ENCODE measurements around the gene SCIN.
A peak's percentile ranks its signal among the peaks of the same experiment; 100 is the strongest.
"Not testable (repeated sequence)": the region's sequence is repeated elsewhere in the genome, so short reads cannot be mapped to it uniquely, and the experiment has no call there.

SCIN gene

GRCh38 chr7:12688485-12689170 is 118.1 kb downstream of the SCIN start:
- not testable (repeated sequence) for DNase-seq (ENCODE audit: low read depth)

GRCh38 chr7:12689451-12689850 is 118.9 kb downstream of the SCIN start:
- DNase-seq (ENCODE audit: low read depth), result no peak

GRCh38 chr7:12690041-12690878 is 119.7 kb downstream of the SCIN start:
- no peak for DNase-seq (ENCODE audit: low read depth)

GRCh38 chr7:12691388-12691787 is 120.9 kb downstream of the SCIN start:
- not testable (repeated sequence) for DNase-seq (ENCODE audit: low read depth)

GRCh38 chr7:12692035-12692434 is 121.5 kb downstream of the SCIN start:
- no peak for DNase-seq (ENCODE audit: low read depth)

GRCh38 chr7:12692479-12693259 is 122.1 kb downstream of the SCIN start:
- no peak for DNase-seq (ENCODE audit: low read depth)

GRCh38 chr7:12694817-12695216 is 124.3 kb downstream of the SCIN start:
- no peak for DNase-seq (ENCODE audit: low read depth)

GRCh38 chr7:12695965-12696364 is 125.4 kb downstream of the SCIN start:
- DNase-seq (ENCODE audit: low read depth), result no peak

GRCh38 chr7:12699299-12699698 is 128.8 kb downstream of the SCIN start:
- DNase-seq (ENCODE audit: low read depth), result no peak

GRCh38 chr7:12701433-12701832 is 130.9 kb downstream of the SCIN start:
- no peak for DNase-seq (ENCODE audit: low read depth)

- peak; percentile 26 for DNase-seq (ENCODE audit: low read depth)
Observed at GRCh38 chr7:12703881-12704280, 133.4 kb downstream of the SCIN start.

GRCh38 chr7:12705878-12706277 is 135.4 kb downstream of the SCIN start:
- no peak for DNase-seq (ENCODE audit: low read depth)

GRCh38 chr7:12706900-12707536 is 136.5 kb downstream of the SCIN start:
- peak; percentile 45 for DNase-seq (ENCODE audit: low read depth)

GRCh38 chr7:12708314-12708713 is 137.8 kb downstream of the SCIN start:
- DNase-seq (ENCODE audit: low read depth), result no peak

Measured in fibroblast of gingiva (primary cell).